Left forelimb (tissue), 1 donor: Measurements from ENCODE around the gene FGD2.

Source experiments
- DNase-seq: peaks from one replicate; pipeline ENCODE4 v3.0.0-alpha.2; 2018; ENCODE audit warnings: low spot score

Gene FGD2

GRCh38 chr6:37018198-37019064 is 13.0 kb downstream of the FGD2 start:
- DNase-seq, result peak; percentile 90

DNA sequence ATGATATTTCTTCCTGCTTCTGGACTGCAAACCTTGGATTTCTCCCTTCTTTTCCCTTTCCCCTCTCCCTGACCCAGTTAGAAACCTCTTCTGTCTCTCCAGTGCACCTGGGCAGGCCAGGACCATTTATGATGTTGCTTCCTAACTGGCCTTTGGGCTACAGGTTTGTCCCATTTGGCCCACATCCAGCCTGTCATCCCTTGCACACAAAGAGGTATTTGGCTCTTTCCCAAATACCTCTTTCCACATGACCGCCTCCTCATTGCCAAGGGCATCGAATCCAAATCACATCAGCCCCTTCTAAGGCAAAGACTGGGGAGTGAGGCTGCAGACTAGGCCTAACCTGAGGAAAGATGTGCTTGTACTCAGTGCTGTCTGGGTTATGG is 13.6 kb downstream of the FGD2 start:
- no peak for DNase-seq

GRCh38 chr6:37020381-37020780 is 14.9 kb downstream of the FGD2 start:
- DNase-seq, result no peak

DNA sequence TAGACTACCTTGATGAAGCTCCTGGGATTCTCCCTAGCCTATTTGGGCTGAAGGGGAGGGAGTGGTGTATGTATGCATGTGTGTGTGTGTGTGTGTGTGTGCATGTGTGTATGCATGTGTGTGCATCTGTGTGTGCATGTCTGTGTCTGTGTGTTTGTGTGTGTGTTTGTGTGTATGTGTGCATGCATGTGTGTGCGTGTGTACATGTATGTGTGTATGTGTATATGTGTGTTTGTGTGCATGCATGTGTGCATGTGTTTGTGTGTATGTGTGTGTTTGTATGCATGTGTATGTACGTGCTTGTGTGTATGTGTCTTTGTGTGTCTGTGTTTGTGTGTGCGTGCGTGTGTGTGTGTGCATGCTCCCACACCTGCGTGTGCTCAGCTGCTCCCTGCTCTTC is 15.4 kb downstream of the FGD2 start:
- no peak for DNase-seq

DNA sequence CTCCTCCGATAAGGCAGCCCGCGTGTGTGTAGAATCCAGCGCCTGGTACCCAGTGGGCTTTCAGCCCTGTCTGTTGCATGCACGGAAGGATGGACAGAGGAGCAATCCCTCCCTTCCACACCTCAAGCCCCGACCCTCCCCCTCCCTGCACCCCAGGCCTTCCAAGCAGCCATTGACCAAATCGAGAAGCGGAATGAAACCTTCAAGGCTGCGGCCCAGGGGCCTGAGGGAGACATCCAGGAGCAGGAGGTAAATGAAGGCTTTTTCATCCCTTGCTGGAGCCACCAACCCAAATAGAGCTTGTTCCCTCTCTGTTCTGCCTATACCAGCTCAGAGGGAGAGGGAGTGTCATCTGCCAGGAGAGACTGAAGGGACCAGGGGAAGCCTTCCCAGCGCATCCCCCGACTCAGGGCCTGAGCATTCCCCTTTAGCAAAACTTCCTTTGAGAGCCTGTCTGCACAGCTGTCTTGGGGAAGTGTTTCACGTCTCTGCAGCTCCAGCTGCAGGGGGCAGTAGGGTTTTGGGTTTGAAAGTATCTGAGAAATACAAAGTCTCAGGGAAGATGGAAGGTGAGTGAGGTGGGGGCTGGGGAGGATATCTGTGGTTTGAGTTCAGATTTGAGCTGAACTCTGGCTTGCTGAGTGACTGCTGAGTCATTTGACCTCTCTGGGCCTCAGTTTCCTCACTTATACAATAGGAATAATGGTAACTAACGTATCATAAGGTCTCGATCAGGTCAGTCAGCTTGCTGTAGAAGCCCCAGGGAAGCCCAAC is 16.1 kb downstream of the FGD2 start:
- DNase-seq, result no peak

DNA sequence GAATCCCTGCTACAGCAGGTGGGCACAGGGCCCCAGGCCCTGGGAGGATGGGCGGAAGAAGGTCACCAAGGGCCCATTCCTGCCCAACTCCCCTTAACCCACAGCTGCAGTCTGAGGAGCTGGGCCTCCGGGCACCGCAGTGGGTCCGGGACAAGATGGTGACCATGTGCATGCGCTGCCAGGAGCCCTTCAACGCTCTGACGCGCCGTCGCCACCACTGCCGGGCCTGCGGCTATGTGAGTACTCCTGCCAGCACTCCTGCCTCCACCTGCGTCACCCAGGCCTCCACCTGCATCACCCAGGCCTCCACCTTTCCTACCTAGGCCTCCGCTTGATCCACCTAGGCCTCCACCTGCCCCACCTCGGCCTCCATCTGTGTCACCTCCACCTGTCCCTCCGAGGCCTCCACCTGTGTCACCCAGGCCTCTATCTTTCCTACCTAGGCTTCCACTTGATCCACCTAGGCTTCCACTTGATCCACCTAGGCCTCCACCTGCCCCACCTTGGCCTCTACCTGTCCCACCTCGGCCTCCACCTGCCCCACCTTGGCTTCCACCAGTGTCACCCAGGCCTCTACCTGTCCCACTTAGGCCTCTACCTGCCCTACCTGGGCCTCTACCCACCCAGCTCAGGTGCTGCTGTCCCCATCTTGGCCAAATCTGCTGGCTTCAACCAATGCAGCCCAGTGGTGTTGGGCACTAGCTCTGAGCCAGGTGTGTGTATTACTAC is 16.8 kb downstream of the FGD2 start:
- no peak for DNase-seq

GRCh38 chr6:37024656-37025337 is 19.3 kb downstream of the FGD2 start:
- DNase-seq, result no peak

GRCh38 chr6:37025621-37026466 is 20.4 kb downstream of the FGD2 start:
- no peak for DNase-seq

DNA sequence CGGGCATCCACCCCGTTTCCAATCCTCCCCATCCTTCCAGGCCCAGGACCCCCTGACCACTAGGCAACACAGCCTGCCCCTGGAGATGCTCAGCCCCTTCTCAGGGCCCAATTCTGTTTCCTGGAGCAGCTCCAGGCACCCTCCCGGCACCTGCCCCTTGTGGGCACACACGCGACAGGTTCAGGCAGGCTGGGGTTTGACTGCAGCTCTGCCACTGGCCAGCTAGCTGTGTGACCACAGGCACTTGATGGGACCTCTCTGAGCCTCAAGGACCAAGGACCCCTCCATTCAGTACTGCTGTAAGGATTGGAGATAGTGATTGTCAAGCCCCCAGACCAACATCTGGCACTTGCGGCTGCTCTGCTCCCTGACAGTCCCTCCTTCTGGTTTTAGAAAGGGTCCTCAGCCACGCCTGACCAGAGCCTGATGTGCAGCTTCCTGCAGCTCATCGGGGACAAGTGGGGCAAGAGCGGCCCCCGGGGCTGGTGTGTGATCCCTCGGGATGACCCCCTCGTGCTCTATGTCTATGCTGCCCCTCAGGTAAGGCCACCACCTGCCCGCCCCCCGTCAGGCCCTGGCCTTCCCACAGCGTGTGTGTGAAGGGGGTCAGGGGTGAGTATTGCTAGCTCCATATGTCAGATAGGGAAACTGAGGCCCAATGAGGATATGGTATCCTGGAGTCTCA is 21.7 kb downstream of the FGD2 start:
- DNase-seq, result no peak

GRCh38 chr6:37027811-37028469 is 22.5 kb downstream of the FGD2 start:
- DNase-seq, result no peak

GRCh38 chr6:37029249-37029971 is 24.0 kb downstream of the FGD2 start:
- no peak for DNase-seq

DNA sequence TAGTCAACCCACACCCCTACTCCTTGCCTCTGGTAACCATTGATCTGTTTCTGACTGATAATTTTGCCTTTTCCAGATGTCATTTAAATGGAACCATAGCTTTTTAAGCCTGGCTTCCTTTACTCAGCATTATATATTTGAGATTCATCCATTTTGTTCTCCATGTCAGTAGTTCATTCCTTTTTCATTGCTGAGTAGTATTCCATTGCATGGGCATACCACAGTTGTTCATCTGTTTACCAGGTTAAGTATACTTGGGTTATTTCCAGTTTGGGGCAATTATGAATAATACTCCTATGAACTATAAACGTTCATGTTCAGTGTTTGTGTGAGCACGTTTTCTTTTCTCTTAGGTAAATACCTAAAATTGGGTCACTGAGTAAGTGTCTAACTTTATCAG is 25.1 kb downstream of the FGD2 start:
- DNase-seq, result no peak

DNA sequence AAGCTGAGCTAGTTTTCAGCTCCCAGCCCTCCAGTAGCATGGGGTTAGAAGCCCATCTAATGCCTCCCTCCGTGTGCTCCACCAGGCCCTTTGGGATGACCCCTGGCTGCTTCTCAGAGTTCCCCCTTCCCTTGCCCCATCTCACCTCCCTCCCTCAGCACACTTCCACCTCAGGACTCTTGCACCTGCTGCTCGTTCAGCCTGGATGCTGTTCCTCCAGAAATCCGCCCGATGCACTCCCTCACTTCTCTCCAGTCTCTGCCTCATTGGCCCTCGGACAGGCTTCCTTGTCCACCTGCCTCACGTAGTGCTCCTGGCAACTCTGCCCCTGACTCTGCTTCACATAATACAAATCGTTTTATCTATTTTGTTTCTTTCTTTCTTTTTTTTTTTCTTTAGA is 26.8 kb downstream of the FGD2 start:
- DNase-seq, result no peak

DNA sequence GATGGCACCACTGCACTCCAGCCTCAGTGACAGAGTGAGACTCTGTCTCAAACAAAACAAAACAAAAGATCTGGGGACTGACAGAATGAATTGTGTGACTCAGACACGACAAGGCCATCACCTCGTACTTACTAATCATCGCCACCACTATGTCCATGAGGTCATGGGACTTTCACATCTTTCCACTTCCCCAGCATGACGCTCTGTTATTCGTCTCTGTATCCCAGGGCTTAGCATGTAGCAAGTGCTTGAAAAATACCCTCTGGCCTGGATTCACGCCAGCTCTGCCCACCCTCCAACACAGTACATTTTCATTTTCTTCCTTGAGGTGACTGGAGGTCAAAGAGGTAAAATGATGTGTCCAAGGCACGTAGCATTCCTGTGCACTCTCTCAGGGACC is 27.8 kb downstream of the FGD2 start:
- DNase-seq, result no peak

DNA sequence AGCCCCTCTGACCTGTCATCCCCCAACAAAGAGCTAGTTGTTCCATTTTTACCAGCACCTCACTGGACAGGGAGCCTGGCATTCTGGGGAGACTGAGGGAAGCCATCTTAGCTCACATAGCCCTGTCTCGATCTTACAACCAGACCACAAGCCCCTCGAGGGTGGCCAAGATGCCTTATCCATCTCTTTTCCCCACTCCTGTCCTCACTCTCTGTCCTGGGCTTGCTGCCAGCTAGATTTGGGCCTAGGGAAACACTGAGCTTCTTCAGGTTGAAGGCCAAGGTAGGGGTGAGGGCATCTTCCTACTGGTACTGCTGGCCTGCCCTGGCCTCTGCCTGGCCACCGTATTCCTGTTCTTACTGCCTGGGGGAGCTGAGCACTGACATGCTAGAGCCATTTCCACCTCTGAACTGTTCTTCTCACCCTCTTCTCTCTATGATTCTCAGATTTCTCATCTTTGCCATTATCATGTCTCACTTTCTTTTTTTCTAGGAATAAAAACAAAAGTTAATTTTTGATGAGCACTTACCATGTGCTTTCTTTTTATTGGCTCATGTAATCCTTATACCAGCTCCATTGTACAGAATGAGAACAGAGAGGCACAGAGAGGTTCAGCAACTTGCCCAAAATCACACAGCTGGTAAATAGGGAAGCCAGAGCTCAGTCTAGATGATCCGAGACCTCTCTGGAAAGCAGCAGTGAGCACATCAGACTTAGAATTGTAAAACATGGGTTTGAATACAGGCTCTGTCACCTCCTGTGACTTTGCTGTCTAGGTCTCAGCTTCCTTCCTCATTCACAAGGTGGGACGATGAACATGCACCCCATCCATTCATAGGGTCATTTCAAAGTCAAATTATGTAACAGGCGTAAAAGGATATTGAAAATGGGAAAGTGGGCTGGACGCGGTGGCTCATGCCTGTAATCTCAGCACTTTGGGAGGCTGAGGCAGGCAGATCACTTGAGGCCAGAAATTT is 28.7 kb downstream of the FGD2 start:
- no peak for DNase-seq

- no peak for DNase-seq
These were observed 30.7 kb downstream of the FGD2 start for GRCh38 chr6:37036146-37036545.

DNA sequence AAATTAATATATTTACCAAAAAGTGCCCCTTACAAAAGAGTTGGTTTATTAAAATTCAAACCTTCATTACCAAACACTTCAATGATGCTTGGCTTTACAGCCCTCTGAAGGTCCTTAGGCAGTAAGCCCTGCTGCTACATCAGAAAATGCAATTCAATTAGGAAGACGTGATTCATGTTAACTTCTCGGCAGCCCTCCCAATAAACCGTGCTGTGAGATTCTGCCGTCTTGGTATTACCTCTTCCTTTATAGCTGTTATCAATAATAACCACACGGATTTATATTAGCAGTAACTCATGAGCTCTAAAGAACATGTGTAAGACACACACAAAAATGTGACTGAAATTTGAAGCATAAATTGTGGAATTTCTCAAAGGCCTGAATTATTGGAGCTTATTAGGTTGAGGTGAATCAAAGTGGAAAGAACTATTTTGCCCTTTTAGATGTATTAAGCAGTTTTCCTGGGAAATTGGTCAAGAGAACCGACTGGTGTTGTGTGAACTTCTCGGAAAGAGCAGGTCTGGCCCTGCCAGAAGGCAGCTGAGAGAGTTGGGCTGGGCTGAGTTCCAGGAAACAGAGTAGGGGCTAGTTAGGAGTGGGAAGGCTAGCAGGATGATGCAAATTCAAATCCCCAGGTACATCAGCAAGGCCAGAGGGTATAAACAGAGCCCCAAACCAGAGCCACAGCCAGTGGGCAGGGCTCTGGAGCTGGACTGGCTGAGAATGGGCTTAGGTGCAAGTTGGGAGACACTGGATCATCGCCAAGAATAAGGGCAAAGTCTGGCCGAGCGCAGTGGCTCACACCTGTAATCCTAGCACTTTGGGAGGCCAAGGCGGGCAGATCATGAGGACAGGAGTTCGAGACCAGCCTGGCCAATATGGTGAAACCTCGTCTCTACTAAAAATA is 33.1 kb downstream of the FGD2 start:
- no peak for DNase-seq
